GM23248 (cell line): ENCODE results near the gene GABRG3.

Source experiments
- EZH2 ChIP-seq: fragments of 200-600 bp; sonication (generic); IDR thresholded peaks from 2 replicates; pipeline ENCODE4 v1.6.1; 2018; ENCODE audit warnings: antibody characterized with exemption, mild to moderate bottlenecking; ENCODE audit not compliant: insufficient read depth, poor library complexity, severe bottlenecking
- EZH2phosphoT487 ChIP-seq: fragments of 200-600 bp; sonication (generic); IDR thresholded peaks from 2 replicates; pipeline ENCODE4 v1.6.1; 2018; ENCODE audit warnings: antibody characterized with exemption, moderate library complexity, mild to moderate bottlenecking, low read depth; ENCODE audit not compliant: insufficient read depth

DNA sequence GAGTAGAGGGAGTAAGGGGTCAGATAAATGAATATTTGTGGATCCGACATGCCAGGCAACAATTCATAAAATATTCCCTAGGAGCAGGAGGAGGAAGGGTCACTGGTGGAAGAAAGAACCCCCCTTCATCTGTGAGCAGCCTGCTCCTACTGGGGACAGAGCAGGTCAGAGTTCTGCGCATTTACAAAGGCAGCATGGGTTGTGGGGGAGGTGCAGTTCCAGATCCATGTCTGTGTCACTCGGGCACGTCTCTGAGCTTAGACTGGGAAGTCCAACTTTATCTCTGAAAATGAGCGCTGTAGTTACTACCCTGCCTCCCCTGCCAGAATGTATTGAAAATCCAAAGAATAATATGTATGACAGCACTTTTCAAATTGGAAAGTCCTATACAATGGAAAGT, 115.2 kb downstream of the GABRG3 start:
- TF ChIP-seq EZH2 (no peak), EZH2phosphoT487 (no peak)
